Natural killer cell (primary cell): ENCODE measurements around the gene SLC24A3. TPM values are rescaled to one million over a fixed set of nuclear protein-coding genes. Genes with fewer than 3 reads are reported as not detected.

Source experiments
- ATAC-seq, 3 donors: fragments of 150-1000 bp in 2 of 3; fragments of 200-7000 bp in 1 of 3; cut with Tn5 transposase; 1 replicate in 1 of 3; 2 replicates in 2 of 3; pipeline ENCODE4 v1.10.0; 2021; ENCODE audit warnings: mild to moderate bottlenecking in 2 of 3, moderate library complexity in 2 of 3
- DNase-seq, 2 donors: peaks; one replicate each; pipeline versions ENCODE4 v3.0.0 to v3.0.0-alpha.2; 2013 to 2021; ENCODE audit warnings: mixed read lengths in 1 of 2
- H3K27ac ChIP-seq: one replicate; pipeline ENCODE4 v1.5.1; 2013; ENCODE audit warnings: mild to moderate bottlenecking, low read length
- H3K27me3 ChIP-seq: one replicate; pipeline ENCODE4 v1.6.1; 2013; ENCODE audit warnings: low read length; ENCODE audit not compliant: control insufficient read depth, insufficient read depth
- H3K36me3 ChIP-seq: one replicate; pipeline ENCODE4 v1.6.1; 2013; ENCODE audit warnings: low read length; ENCODE audit not compliant: control insufficient read depth, insufficient read depth
- H3K4me1 ChIP-seq: one replicate; pipeline ENCODE4 v1.6.1; 2013; ENCODE audit warnings: low read length; ENCODE audit not compliant: control insufficient read depth, insufficient read depth
- H3K4me3 ChIP-seq: one replicate; pipeline ENCODE4 v1.5.1; 2013; ENCODE audit warnings: low read length
- H3K9me3 ChIP-seq: one replicate; pipeline ENCODE4 v1.6.1; 2013; ENCODE audit warnings: low read length; ENCODE audit not compliant: control insufficient read depth, insufficient read depth
- H3K27ac Mint-ChIP-seq, 2 donors: one replicate each; pipeline ENCODE4 v1.8.0; 2022; ENCODE audit warnings: mild to moderate bottlenecking in 2 of 2, mixed read lengths in 2 of 2, moderate library complexity in 1 of 2
- H3K27me3 Mint-ChIP-seq, 2 donors: one replicate each; pipeline ENCODE4 v1.8.0; 2022; ENCODE audit warnings: low read depth in 2 of 2, mixed read lengths in 2 of 2
- H3K36me3 Mint-ChIP-seq: one replicate; pipeline ENCODE4 v1.8.0; 2022; ENCODE audit warnings: mixed read lengths
- H3K4me1 Mint-ChIP-seq, 2 donors: one replicate each; pipeline ENCODE4 v1.8.0; 2022; ENCODE audit warnings: mixed read lengths in 2 of 2
- H3K4me3 Mint-ChIP-seq: one replicate; pipeline ENCODE4 v1.8.0; 2022; ENCODE audit warnings: mild to moderate bottlenecking, moderate library complexity, mixed read lengths
- H3K9me3 Mint-ChIP-seq, 2 donors: one replicate each; pipeline ENCODE4 v1.8.0; 2022; ENCODE audit warnings: mixed read lengths in 2 of 2
- CTCF ChIP-seq: fragments of 200-600 bp; IDR thresholded peaks from one replicate; pipeline ENCODE4 v1.8.0; 2022; ENCODE audit warnings: antibody characterized with exemption
- WGBS: methylation state at CpG from one replicate; pipeline ENCODE4 v1.1.7; 2013; ENCODE audit warnings: missing lambda C conversion rate; ENCODE audit not compliant: insufficient coverage; 5-methylcytosine and 5-hydroxymethylcytosine counted together
- intact Hi-C: fragments of 100-400 bp; cut with micrococcal nuclease; formaldehyde crosslinking; loops from one replicate; pipeline ENCODE4 v1.14.2; 2022
- total RNA-seq, 4 donors: library from RNA; stranded (reverse); fragments of 120-200 nt in 1 of 4; gene quantifications; one replicate each; pipeline versions ENCODE4 v1.2.3 to v1.2.4, GENCODE V29; 2013 to 2022

SLC24A3 gene
- total RNA-seq, 3 donors from 2014 or later (not counting 1 experiment from before 2014, with no cell fraction given) = 0.09 to 5.5 (median 0.99) TPM

GRCh38 chr20:19730706-19731105, 518.3 kb downstream of the SLC24A3 start:
- no peaks in the 10 kb centered on the region for H3K36me3 Mint-ChIP-seq
- H3K27ac Mint-ChIP-seq = no peak overlapping the region
- TF ChIP-seq CTCF = no peak
- no peaks in the 10 kb centered on the region for H3K4me1 ChIP-seq
- 56% methylated on average over 7 of the region's 7 CpGs for WGBS
- no peaks in the 10 kb centered on the region for H3K9me3 Mint-ChIP-seq
- DNase-seq (no peak), ATAC-seq (no peak)
- no peak overlapping the region for H3K4me3 ChIP-seq
- H3K4me1 Mint-ChIP-seq = peaks cover 0 to 4% of the 10 kb centered on the region in 2 donors
- H3K27ac ChIP-seq = no peak overlapping the region
- no peaks in the 10 kb centered on the region for H3K36me3 ChIP-seq
- intact Hi-C loops = no loop called here
- no peaks in the 10 kb centered on the region for H3K27me3 ChIP-seq
- H3K27me3 Mint-ChIP-seq = no peaks in the 10 kb centered on the region
- H3K9me3 ChIP-seq = no peaks in the 10 kb centered on the region
- no peak overlapping the region for H3K4me3 Mint-ChIP-seq

DNA sequence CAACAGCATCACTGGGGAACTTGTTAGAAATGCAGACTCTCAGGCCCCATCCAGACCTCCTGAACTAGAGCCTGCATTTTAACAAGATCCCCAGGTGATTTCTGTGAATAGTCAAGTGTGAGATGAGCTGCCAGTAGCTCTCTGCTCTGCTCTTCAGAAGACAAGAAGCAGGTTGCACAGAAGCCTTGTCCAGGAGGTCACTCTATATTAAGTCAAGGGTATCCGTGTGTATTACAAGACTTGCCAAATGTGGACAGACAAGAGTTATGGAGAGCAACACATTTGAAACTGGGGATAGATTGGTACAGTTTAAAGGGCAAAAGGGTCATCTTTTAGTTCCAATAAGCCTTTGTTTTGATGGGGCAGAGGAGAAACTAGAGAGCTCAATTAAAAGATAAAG, 522.4 kb downstream of the SLC24A3 start:
- Histone ChIP-seq H3K9me3 (no peaks in the 10 kb centered on the region), H3K4me3 (no peak overlapping the region), H3K27me3 (no peaks in the 10 kb centered on the region), H3K4me1 (peaks cover 3% of the 10 kb centered on the region), H3K27ac (no peak overlapping the region), H3K36me3 (no peaks in the 10 kb centered on the region)
- Mint-ChIP-seq H3K4me1 (peaks cover 0 to 4% of the 10 kb centered on the region in 2 donors), H3K27me3 (no peaks in the 10 kb centered on the region), H3K4me3 (no peak overlapping the region), H3K36me3 (no peaks in the 10 kb centered on the region), H3K9me3 (no peaks in the 10 kb centered on the region), H3K27ac (no peak overlapping the region)
- DNase-seq (no peak), ATAC-seq (no peak)
- intact Hi-C loops = no loop called here
- WGBS = 86% methylated on average over 1 of the region's 1 CpG
- TF ChIP-seq CTCF = no peak

DNA sequence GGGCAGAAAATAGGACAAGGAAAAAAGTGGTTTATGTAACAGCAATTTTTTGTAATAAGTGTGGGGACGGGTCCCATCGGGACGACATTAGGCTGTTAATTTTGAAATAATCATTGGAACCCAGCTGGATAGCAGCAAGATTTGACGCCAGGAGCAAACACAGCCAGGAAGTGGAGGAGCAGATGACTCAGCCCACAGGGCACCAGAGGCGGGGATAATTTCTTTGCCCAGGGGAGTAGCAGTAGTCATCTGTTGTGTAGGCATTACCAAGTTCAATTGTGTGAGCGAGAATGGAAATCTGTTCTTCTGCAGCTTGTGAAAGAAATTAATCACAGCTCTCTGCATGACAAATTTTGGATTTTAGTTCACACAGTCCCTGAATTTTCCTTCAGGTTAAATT, 523.0 kb downstream of the SLC24A3 start:
- H3K9me3 Mint-ChIP-seq = no peaks in the 10 kb centered on the region
- Histone ChIP-seq H3K9me3 (no peaks in the 10 kb centered on the region), H3K27me3 (no peaks in the 10 kb centered on the region), H3K4me3 (no peak overlapping the region), H3K27ac (no peak overlapping the region), H3K36me3 (no peaks in the 10 kb centered on the region), H3K4me1 (peaks cover 3% of the 10 kb centered on the region)
- no peaks in the 10 kb centered on the region for H3K36me3 Mint-ChIP-seq
- no peak for TF ChIP-seq CTCF
- no peak for ATAC-seq
- WGBS = 15% methylated on average over 6 of the region's 6 CpGs
- no peak overlapping the region for H3K4me3 Mint-ChIP-seq
- peaks cover 0 to 4% of the 10 kb centered on the region in 2 donors for H3K4me1 Mint-ChIP-seq
- H3K27me3 Mint-ChIP-seq = peaks cover 0 to under 1% of the 10 kb centered on the region in 2 donors
- intact Hi-C loops = no loop called here
- no peak for DNase-seq
- no peak overlapping the region for H3K27ac Mint-ChIP-seq

- DNase-seq = no peak
- TF ChIP-seq CTCF = no peak
- intact Hi-C loops = no loop called here
- Histone ChIP-seq H3K36me3 (no peaks in the 10 kb centered on the region), H3K4me3 (no peak overlapping the region), H3K9me3 (no peaks in the 10 kb centered on the region), H3K27ac (no peak overlapping the region), H3K4me1 (peaks cover 3% of the 10 kb centered on the region), H3K27me3 (no peaks in the 10 kb centered on the region)
- Mint-ChIP-seq H3K4me3 (no peak overlapping the region), H3K4me1 (peaks cover 0 to 4% of the 10 kb centered on the region in 2 donors), H3K36me3 (no peaks in the 10 kb centered on the region), H3K9me3 (no peaks in the 10 kb centered on the region), H3K27ac (no peak overlapping the region), H3K27me3 (peaks cover 0 to 8% of the 10 kb centered on the region in 2 donors)
- ATAC-seq = peak in 1 of 3 donors; percentile 39
- WGBS = 72% methylated on average over 3 of the region's 4 CpGs
Measured at GRCh38 chr20:19737025-19737424, 524.6 kb downstream of the SLC24A3 start.
